Forelimb muscle (tissue), 1 donor: ENCODE measurements around the gene HOATZ. TPM values are rescaled to one million over a fixed set of nuclear protein-coding genes. Genes with fewer than 3 reads are reported as not detected.

Source experiments
- DNase-seq: peaks from one replicate; pipeline ENCODE4 v3.0.0-alpha.2; 2013; ENCODE audit warnings: low read depth
- polyA plus RNA-seq: library from polyadenylated mRNA; unstranded; fragments of 120-200 nt; gene quantifications from one replicate; pipeline ENCODE4 v1.2.1, GENCODE V29; 2013; ENCODE audit not compliant: insufficient read length

Gene HOATZ
- polyA plus RNA-seq, 1 donor, result not detected

- no peak for DNase-seq
Measured at GRCh38 chr11:111549196-111549868, 34.8 kb downstream of the HOATZ start.

- DNase-seq, result no peak
Measured at GRCh38 chr11:111549869-111550203, 35.3 kb downstream of the HOATZ start.

- no peak for DNase-seq
Measured at GRCh38 chr11:111550258-111550657, 35.7 kb downstream of the HOATZ start.

GRCh38 chr11:111554532-111554931 lies 40.0 kb downstream of the HOATZ start:
- DNase-seq, result no peak

GRCh38 chr11:111555255-111555654 lies 40.7 kb downstream of the HOATZ start:
- DNase-seq, result no peak

- DNase-seq, result no peak
Measured at GRCh38 chr11:111557425-111558111, 43.0 kb downstream of the HOATZ start.

GRCh38 chr11:111559800-111560464 lies 45.4 kb downstream of the HOATZ start:
- DNase-seq, result no peak

GRCh38 chr11:111560800-111561199 lies 46.2 kb downstream of the HOATZ start:
- no peak for DNase-seq

GRCh38 chr11:111561306-111561705 lies 46.7 kb downstream of the HOATZ start:
- no peak for DNase-seq

GRCh38 chr11:111561791-111562325 lies 47.3 kb downstream of the HOATZ start:
- DNase-seq, result no peak

GRCh38 chr11:111562692-111563389 lies 48.3 kb downstream of the HOATZ start:
- no peak for DNase-seq

GRCh38 chr11:111565114-111565720 lies 50.6 kb downstream of the HOATZ start:
- DNase-seq, result peak; percentile 50

GRCh38 chr11:111566324-111566723 lies 51.7 kb downstream of the HOATZ start:
- no peak for DNase-seq

- no peak for DNase-seq
Measured at GRCh38 chr11:111569476-111569875, 54.9 kb downstream of the HOATZ start.

GRCh38 chr11:111570796-111571195 lies 56.2 kb downstream of the HOATZ start:
- DNase-seq, result no peak

GRCh38 chr11:111571829-111572501 lies 57.4 kb downstream of the HOATZ start:
- no peak for DNase-seq

GRCh38 chr11:111572581-111572980 lies 58.0 kb downstream of the HOATZ start:
- DNase-seq, result no peak

GRCh38 chr11:111573821-111574249 lies 59.3 kb downstream of the HOATZ start:
- peak; percentile 68 for DNase-seq

- no peak for DNase-seq
Measured at GRCh38 chr11:111574373-111575225, 60.0 kb downstream of the HOATZ start.

GRCh38 chr11:111575740-111576139 lies 61.2 kb downstream of the HOATZ start:
- DNase-seq, result no peak
